ENCODE results near the gene FBXW11.

DNA sequence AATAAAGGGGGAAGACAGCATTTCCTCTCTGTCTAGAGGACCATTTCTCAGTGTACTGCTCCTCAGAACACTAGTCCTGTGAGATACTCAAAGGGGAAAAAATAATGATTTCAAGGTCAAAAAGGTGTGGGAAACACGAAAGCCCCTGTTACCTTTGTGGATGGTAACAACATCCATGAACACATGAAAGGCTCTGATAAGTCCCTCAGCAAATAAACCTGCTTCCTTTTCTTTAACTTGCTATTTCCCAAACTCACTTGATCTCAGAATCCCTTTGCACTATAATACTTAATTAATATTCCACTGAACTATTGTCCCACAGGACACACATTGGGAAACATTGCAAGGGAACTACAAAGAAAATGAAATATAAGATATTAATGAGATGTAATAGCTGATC lies 155.2 kb downstream of the FBXW11 start:
- TF ChIP-seq, protein P1, sequence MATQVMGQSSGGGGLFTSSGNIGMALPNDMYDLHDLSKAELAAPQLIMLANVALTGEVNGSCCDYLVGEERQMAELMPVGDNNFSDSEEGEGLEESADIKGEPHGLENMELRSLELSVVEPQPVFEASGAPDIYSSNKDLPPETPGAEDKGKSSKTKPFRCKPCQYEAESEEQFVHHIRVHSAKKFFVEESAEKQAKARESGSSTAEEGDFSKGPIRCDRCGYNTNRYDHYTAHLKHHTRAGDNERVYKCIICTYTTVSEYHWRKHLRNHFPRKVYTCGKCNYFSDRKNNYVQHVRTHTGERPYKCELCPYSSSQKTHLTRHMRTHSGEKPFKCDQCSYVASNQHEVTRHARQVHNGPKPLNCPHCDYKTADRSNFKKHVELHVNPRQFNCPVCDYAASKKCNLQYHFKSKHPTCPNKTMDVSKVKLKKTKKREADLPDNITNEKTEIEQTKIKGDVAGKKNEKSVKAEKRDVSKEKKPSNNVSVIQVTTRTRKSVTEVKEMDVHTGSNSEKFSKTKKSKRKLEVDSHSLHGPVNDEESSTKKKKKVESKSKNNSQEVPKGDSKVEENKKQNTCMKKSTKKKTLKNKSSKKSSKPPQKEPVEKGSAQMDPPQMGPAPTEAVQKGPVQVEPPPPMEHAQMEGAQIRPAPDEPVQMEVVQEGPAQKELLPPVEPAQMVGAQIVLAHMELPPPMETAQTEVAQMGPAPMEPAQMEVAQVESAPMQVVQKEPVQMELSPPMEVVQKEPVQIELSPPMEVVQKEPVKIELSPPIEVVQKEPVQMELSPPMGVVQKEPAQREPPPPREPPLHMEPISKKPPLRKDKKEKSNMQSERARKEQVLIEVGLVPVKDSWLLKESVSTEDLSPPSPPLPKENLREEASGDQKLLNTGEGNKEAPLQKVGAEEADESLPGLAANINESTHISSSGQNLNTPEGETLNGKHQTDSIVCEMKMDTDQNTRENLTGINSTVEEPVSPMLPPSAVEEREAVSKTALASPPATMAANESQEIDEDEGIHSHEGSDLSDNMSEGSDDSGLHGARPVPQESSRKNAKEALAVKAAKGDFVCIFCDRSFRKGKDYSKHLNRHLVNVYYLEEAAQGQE (IDR thresholded peaks at IDR 0.05), result no peak
- no peak for TF ChIP-seq ESRRA (IDR thresholded peaks at IDR 0.05; ENCODE audit: borderline replicate concordance, low read length)
- no peak for TF ChIP-seq CTCF (IDR thresholded peaks at IDR 0.05)
- no peak for TF ChIP-seq TFCP2L1 (CRISPR knock-in tag; IDR thresholded peaks at IDR 0.05)
- TF ChIP-seq FOSL2 (IDR thresholded peaks at IDR 0.05), result no peak
- no peak for TF ChIP-seq FOSL2 (CRISPR knock-in tag; IDR thresholded peaks at IDR 0.05)
